A549 (cell line): ENCODE results near the gene GALR3. TPM values are rescaled to one million over a fixed set of nuclear protein-coding genes. Genes with fewer than 3 reads are reported as not detected.

ENCODE experiments used
- ATAC-seq, 2 experiments: fragments of 200-7000 bp in 1 of 2; fragments of >200 bp in 1 of 2; cut with Nextera tagmentation in 1 of 2; cut with Tn5 transposase in 1 of 2; 3 replicates each; pipeline versions ENCODE4 v1.8.0 to v1.9.1; 2018 to 2020; ENCODE audit warnings: mild to moderate bottlenecking in 1 of 2, moderate library complexity in 1 of 2
- CTCF ChIA-PET: fragments of 300-600 bp; sonication (Branson Sonifier 250); formaldehyde crosslinking; extraction: SDS; loops from one replicate; lab custom pipeline; 2021; ENCODE audit warnings: antibody characterized with exemption, inconsistent platforms; lab: Yijun Ruan, JAX
- POLR2A ChIA-PET: fragments of 350-600 bp; formaldehyde crosslinking; extraction: SDS; loops from one replicate; lab custom pipeline; 2021; ENCODE audit warnings: antibody characterized with exemption, inconsistent platforms; lab: Yijun Ruan, JAX
- DNase-seq, 2 experiments: peaks; one replicate each; pipeline versions ENCODE4 v3.0.0 to v3.0.0-alpha.2; 2011 to 2016; ENCODE audit warnings: low read depth in 1 of 2, low spot score in 1 of 2
- FAIRE-seq: peaks from 2 replicates; lab custom pipeline; 2011; peaks lifted over from hg19 to GRCh38; lab: Jason Lieb, UNC
- H3K27ac ChIP-seq, 2 experiments: fragments of >200 bp; sonication (Bioruptor Twin); formaldehyde crosslinking; 3 replicates each; pipeline ENCODE4 v1.5.1; 2016 to 2017
- H3K4me1 ChIP-seq: fragments of >200 bp; sonication (Bioruptor Twin); formaldehyde crosslinking; 3 replicates; pipeline ENCODE4 v1.6.1; 2016
- H3K4me2 ChIP-seq: fragments of >200 bp; sonication (Bioruptor Twin); formaldehyde crosslinking; 3 replicates; pipeline ENCODE4 v1.6.1; 2016
- H3K4me3 ChIP-seq: fragments of >200 bp; sonication (Bioruptor Twin); formaldehyde crosslinking; 3 replicates; pipeline ENCODE4 v1.5.1; 2016
- H3K9me3 ChIP-seq: fragments of >200 bp; sonication (Bioruptor Twin); formaldehyde crosslinking; 3 replicates; pipeline ENCODE4 v1.6.1; 2016
- CBX2 ChIP-seq: fragments of 200-600 bp; sonication (generic); IDR thresholded peaks from 2 replicates; pipeline ENCODE4 v1.6.1; 2016; ENCODE audit warnings: low read depth, mild to moderate bottlenecking, borderline replicate concordance
- CBX8 ChIP-seq: fragments of 200-600 bp; sonication (generic); IDR thresholded peaks from 2 replicates; pipeline ENCODE4 v1.6.1; 2016
- CHD2 ChIP-seq: fragments of 150-350 bp; IDR thresholded peaks from 2 replicates; pipeline ENCODE4 v1.6.1; 2014; ENCODE audit warnings: low read length; ENCODE audit not compliant: partially characterized antibody
- EHMT2 ChIP-seq: fragments of 200-600 bp; sonication (generic); IDR thresholded peaks from 2 replicates; pipeline ENCODE4 v1.6.1; 2016; ENCODE audit warnings: antibody characterized with exemption, low read depth, mild to moderate bottlenecking, moderate library complexity
- ESRRA ChIP-seq: fragments of 150-350 bp; IDR thresholded peaks from 2 replicates; pipeline ENCODE4 v1.6.1; 2014; ENCODE audit warnings: mild to moderate bottlenecking, low read length, borderline replicate concordance
- FOSL2 ChIP-seq, 2 experiments: fragments of 450-650 bp in 1 of 2; fragments of >200 bp in 1 of 2; sonication (Bioruptor Twin) in 1 of 2; formaldehyde crosslinking; IDR thresholded peaks; 2 replicates each; pipeline versions ENCODE4 v1.5.0 to v1.6.1; 2016 to 2020; ENCODE audit warnings: mild to moderate bottlenecking in 1 of 2, moderate library complexity in 1 of 2
- FOXS1 ChIP-seq: fragments of 250-450 bp; sonication (Bioruptor Pico); IDR thresholded peaks from 2 replicates; pipeline ENCODE4 v1.5.0; 2020; ENCODE audit warnings: mild to moderate bottlenecking, moderate library complexity
- JUN ChIP-seq, 2 experiments: fragments of >200 bp; sonication (Bioruptor Twin); formaldehyde crosslinking; IDR thresholded peaks; 2 replicates in 1 of 2; 3 replicates in 1 of 2; pipeline ENCODE4 v1.6.1; 2016 to 2017
- KDM1A ChIP-seq: fragments of 200-600 bp; sonication (generic); IDR thresholded peaks from 2 replicates; pipeline ENCODE4 v1.6.1; 2016; ENCODE audit warnings: low read depth, mild to moderate bottlenecking
- NFE2L2 ChIP-seq: fragments of 150-350 bp; conservative IDR thresholded peaks from 2 replicates; pipeline ENCODE4 v1.6.1; 2014; ENCODE audit warnings: low read length
- NR3C1 ChIP-seq: fragments of >200 bp; sonication (Bioruptor Twin); formaldehyde crosslinking; IDR thresholded peaks from 3 replicates; pipeline ENCODE4 v1.6.1; 2017
- POLR2A ChIP-seq: IDR thresholded peaks from 2 replicates; pipeline ENCODE4 v1.6.1; 2012; ENCODE audit warnings: mild to moderate bottlenecking, low read length
- POLR2AphosphoS2 ChIP-seq: conservative IDR thresholded peaks from 2 replicates; pipeline ENCODE4 v1.6.1; 2012; ENCODE audit warnings: low read length, improper control_type of control experiment, inconsistent platforms
- RARB ChIP-seq: fragments of 250-450 bp; sonication (Bioruptor Pico); IDR thresholded peaks from 2 replicates; pipeline ENCODE4 v1.8.0; 2021; ENCODE audit warnings: mild to moderate bottlenecking, moderate library complexity
- RCOR1 ChIP-seq: fragments of 150-350 bp; IDR thresholded peaks from 2 replicates; pipeline ENCODE4 v1.6.1; 2014; ENCODE audit warnings: antibody characterized with exemption, low read length, low read depth
- RFX5 ChIP-seq: fragments of 450-650 bp; IDR thresholded peaks from 2 replicates; pipeline ENCODE4 v1.7.1; 2014; ENCODE audit warnings: antibody characterized with exemption, mild to moderate bottlenecking, moderate library complexity
- SMC3 ChIP-seq: fragments of >200 bp; sonication (Bioruptor Twin); formaldehyde crosslinking; IDR thresholded peaks from 3 replicates; pipeline ENCODE4 v1.6.1; 2018; ENCODE audit warnings: inconsistent platforms
- TP53 ChIP-seq: fragments of 250-450 bp; sonication (Bioruptor Pico); IDR thresholded peaks from 2 replicates; pipeline ENCODE4 v1.5.0; 2021; ENCODE audit warnings: mild to moderate bottlenecking, moderate library complexity
- ZC3H11A ChIP-seq: fragments of 450-650 bp; IDR thresholded peaks from 2 replicates; pipeline ENCODE4 v1.6.1; 2014; ENCODE audit warnings: antibody characterized with exemption, mild to moderate bottlenecking
- ZSCAN20 ChIP-seq: fragments of 250-450 bp; sonication (Bioruptor Pico); IDR thresholded peaks from 2 replicates; pipeline ENCODE4 v1.8.0; 2022; ENCODE audit warnings: mild to moderate bottlenecking, moderate library complexity
- WGBS: methylation state at CpG from one replicate; pipeline ENCODE4 v1.1.6; 2017; ENCODE audit errors: missing lambda C conversion rate; 5-methylcytosine and 5-hydroxymethylcytosine counted together
- polyA plus RNA-seq, 4 experiments: library from polyadenylated mRNA; depleted of rRNA in 3 of 4; stranded (reverse); fragments of >200 nt; fragmentation: RNase III in 1 of 4; extraction: RNeasy Plus Mini Kit Qiagen cat#74134 plus additional on column Dnase treatment in 1 of 4; gene quantifications; 2 replicates in 3 of 4; 3 replicates in 1 of 4; pipeline ENCODE4 v1.2.3, GENCODE V29; 2011 to 2017
- TF ChIP-seq, protein P1 (sequence below): fragments of >200 bp; sonication (Bioruptor Twin); formaldehyde crosslinking; IDR thresholded peaks from 3 replicates; pipeline ENCODE4 v1.5.1; 2016
- TF ChIP-seq, protein P2 (sequence below): fragments of 450-650 bp; IDR thresholded peaks from 2 replicates; pipeline ENCODE4 v1.6.1; 2014; ENCODE audit warnings: antibody characterized with exemption
- TF ChIP-seq, protein P3 (sequence below): fragments of 250-450 bp; sonication (Bioruptor Pico); IDR thresholded peaks from 2 replicates; pipeline ENCODE4 v1.5.0; 2020; ENCODE audit warnings: low read depth, mild to moderate bottlenecking, moderate library complexity
- TF ChIP-seq, protein P4 (sequence below): fragments of >200 bp; sonication (Bioruptor Twin); formaldehyde crosslinking; IDR thresholded peaks from 3 replicates; pipeline ENCODE4 v1.6.1; 2016
- TF ChIP-seq, protein P5 (sequence below): fragments of >200 bp; sonication (Bioruptor Twin); formaldehyde crosslinking; IDR thresholded peaks from 2 replicates; pipeline ENCODE4 v1.6.1; 2016
- TF ChIP-seq, protein P6 (sequence below): fragments of 200-600 bp; sonication (generic); IDR thresholded peaks from 2 replicates; pipeline ENCODE4 v1.6.1; 2016; ENCODE audit warnings: antibody characterized with exemption, mild to moderate bottlenecking, moderate library complexity
- TF ChIP-seq, protein P7 (sequence below): IDR thresholded peaks from 2 replicates; pipeline ENCODE4 v1.6.1; 2012; ENCODE audit warnings: low read depth, borderline replicate concordance

The GALR3 gene
- polyA plus RNA-seq, 2 of the 4 experiments (the other 2 are of a cell fraction), result not detected

DNA sequence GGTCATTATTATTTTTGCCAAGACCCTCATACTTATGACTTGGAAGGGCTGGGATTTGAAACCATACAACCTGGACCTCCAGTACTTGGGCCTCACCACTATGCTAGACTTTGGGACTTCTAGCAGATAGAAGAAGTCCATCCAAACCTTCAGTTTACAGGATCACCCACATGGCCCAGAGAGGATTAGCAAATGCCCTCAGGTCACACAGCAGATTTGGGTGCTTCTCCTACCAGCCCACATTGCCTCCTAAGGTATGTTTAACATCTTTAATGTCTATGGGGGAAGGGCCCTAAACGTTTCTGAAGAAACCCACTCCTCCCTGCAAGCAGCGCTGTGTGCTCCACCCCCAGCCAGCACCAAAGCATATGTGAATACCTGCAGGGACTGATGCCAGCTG, 32.9 kb upstream of the GALR3 start:
- Histone ChIP-seq H3K9me3 (no peaks in the 10 kb centered on the region), H3K4me2 (no peak overlapping the region), H3K27ac (no peak overlapping the region)
- CTCF ChIA-PET, result interaction anchor here (8.9 kb wide), 1 partner anchor 147 kb away, joined by 102 read pairs; no protein-coding TSS in a partner anchor
- FAIRE-seq, result no peak
- TF ChIP-seq, protein P1, sequence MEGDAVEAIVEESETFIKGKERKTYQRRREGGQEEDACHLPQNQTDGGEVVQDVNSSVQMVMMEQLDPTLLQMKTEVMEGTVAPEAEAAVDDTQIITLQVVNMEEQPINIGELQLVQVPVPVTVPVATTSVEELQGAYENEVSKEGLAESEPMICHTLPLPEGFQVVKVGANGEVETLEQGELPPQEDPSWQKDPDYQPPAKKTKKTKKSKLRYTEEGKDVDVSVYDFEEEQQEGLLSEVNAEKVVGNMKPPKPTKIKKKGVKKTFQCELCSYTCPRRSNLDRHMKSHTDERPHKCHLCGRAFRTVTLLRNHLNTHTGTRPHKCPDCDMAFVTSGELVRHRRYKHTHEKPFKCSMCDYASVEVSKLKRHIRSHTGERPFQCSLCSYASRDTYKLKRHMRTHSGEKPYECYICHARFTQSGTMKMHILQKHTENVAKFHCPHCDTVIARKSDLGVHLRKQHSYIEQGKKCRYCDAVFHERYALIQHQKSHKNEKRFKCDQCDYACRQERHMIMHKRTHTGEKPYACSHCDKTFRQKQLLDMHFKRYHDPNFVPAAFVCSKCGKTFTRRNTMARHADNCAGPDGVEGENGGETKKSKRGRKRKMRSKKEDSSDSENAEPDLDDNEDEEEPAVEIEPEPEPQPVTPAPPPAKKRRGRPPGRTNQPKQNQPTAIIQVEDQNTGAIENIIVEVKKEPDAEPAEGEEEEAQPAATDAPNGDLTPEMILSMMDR, result no peak
- TF ChIP-seq ZC3H11A (no peak), NR3C1 (no peak), CHD2 (no peak), NFE2L2 (no peak), JUN (IDR thresholded peaks at IDR 0.05) (no peak), POLR2AphosphoS2 (no peak), ESRRA (no peak), EHMT2 (no peak), RCOR1 (no peak), KDM1A (no peak), TP53 (CRISPR knock-in tag) (no peak)
- TF ChIP-seq, protein P2, sequence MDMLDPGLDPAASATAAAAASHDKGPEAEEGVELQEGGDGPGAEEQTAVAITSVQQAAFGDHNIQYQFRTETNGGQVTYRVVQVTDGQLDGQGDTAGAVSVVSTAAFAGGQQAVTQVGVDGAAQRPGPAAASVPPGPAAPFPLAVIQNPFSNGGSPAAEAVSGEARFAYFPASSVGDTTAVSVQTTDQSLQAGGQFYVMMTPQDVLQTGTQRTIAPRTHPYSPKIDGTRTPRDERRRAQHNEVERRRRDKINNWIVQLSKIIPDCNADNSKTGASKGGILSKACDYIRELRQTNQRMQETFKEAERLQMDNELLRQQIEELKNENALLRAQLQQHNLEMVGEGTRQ, result no peak
- TF ChIP-seq, protein P3, sequence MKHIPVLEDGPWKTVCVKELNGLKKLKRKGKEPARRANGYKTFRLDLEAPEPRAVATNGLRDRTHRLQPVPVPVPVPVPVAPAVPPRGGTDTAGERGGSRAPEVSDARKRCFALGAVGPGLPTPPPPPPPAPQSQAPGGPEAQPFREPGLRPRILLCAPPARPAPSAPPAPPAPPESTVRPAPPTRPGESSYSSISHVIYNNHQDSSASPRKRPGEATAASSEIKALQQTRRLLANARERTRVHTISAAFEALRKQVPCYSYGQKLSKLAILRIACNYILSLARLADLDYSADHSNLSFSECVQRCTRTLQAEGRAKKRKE (CRISPR knock-in tag), result no peak
- TF ChIP-seq, protein P4, sequence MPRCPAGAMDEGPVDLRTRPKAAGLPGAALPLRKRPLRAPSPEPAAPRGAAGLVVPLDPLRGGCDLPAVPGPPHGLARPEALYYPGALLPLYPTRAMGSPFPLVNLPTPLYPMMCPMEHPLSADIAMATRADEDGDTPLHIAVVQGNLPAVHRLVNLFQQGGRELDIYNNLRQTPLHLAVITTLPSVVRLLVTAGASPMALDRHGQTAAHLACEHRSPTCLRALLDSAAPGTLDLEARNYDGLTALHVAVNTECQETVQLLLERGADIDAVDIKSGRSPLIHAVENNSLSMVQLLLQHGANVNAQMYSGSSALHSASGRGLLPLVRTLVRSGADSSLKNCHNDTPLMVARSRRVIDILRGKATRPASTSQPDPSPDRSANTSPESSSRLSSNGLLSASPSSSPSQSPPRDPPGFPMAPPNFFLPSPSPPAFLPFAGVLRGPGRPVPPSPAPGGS, result no peak
- TF ChIP-seq, protein P5, sequence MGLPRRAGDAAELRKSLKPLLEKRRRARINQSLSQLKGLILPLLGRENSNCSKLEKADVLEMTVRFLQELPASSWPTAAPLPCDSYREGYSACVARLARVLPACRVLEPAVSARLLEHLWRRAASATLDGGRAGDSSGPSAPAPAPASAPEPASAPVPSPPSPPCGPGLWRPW, result no peak
- TF ChIP-seq, protein P6, sequence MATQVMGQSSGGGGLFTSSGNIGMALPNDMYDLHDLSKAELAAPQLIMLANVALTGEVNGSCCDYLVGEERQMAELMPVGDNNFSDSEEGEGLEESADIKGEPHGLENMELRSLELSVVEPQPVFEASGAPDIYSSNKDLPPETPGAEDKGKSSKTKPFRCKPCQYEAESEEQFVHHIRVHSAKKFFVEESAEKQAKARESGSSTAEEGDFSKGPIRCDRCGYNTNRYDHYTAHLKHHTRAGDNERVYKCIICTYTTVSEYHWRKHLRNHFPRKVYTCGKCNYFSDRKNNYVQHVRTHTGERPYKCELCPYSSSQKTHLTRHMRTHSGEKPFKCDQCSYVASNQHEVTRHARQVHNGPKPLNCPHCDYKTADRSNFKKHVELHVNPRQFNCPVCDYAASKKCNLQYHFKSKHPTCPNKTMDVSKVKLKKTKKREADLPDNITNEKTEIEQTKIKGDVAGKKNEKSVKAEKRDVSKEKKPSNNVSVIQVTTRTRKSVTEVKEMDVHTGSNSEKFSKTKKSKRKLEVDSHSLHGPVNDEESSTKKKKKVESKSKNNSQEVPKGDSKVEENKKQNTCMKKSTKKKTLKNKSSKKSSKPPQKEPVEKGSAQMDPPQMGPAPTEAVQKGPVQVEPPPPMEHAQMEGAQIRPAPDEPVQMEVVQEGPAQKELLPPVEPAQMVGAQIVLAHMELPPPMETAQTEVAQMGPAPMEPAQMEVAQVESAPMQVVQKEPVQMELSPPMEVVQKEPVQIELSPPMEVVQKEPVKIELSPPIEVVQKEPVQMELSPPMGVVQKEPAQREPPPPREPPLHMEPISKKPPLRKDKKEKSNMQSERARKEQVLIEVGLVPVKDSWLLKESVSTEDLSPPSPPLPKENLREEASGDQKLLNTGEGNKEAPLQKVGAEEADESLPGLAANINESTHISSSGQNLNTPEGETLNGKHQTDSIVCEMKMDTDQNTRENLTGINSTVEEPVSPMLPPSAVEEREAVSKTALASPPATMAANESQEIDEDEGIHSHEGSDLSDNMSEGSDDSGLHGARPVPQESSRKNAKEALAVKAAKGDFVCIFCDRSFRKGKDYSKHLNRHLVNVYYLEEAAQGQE, result no peak
- TF ChIP-seq, all 56 proteins: peak for 0
- POLR2A ChIA-PET, result no interaction called here
- ATAC-seq (no peak), DNase-seq (no peak)
- Histone ChIP-seq H3K4me1 (peaks cover under 1% of the 10 kb centered on the region; the same call in 2 of the 3 replicates), H3K4me3 (no peak overlapping the region)
- WGBS, result 60% methylated on average over 2 of the region's 2 CpGs

DNA sequence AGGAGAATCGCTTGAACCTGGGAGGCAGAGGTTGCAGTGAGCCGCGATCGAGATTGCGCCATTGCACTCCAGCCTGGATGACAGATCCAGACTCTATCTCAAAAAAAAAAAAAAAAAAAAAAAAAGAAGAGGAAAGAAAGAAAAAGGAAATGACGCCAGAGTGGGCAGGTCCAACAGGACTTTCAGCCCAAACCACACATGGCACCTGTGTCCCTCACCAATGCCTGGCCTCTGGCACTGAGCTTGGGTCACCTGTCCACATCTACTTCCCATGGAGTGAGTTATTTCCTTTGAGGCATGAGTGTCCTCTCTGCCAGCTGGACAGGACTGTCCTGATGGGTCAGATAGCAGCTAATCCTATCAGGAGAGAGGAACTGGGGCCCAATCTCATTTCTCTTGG, 30.7 kb upstream of the GALR3 start:
- WGBS, result 92% methylated on average over 6 of the region's 6 CpGs
- Histone ChIP-seq H3K4me3 (no peak overlapping the region), H3K4me2 (no peak overlapping the region), H3K9me3 (no peaks in the 10 kb centered on the region), H3K4me1 (no peaks in the 10 kb centered on the region), H3K27ac (no peak overlapping the region)
- DNase-seq (no peak), FAIRE-seq (no peak), ATAC-seq (no peak)
- CTCF ChIA-PET, result interaction anchor here (0.6 to 8.9 kb wide), 27 partner anchors 8 to 554 kb away, joined by 3 to 102 read pairs (median 4); partner anchors contain the start of gene NOL12
- POLR2A ChIA-PET, result interaction anchor here (0.5 to 1.2 kb wide), 3 partner anchors 106 to 232 kb away, joined by 3 read pairs; partner anchors contain the start of genes GGA1 and NOL12
- TF ChIP-seq CBX2, result no peak
- no peak for TF ChIP-seq FOXS1 (CRISPR knock-in tag)
- TF ChIP-seq, protein P7, sequence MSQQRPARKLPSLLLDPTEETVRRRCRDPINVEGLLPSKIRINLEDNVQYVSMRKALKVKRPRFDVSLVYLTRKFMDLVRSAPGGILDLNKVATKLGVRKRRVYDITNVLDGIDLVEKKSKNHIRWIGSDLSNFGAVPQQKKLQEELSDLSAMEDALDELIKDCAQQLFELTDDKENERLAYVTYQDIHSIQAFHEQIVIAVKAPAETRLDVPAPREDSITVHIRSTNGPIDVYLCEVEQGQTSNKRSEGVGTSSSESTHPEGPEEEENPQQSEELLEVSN, result no peak
- no peak for TF ChIP-seq NR3C1
- TF ChIP-seq SMC3, result no peak
- TF ChIP-seq FOSL2 (IDR thresholded peaks at IDR 0.05), result no peak
- TF ChIP-seq FOSL2 (CRISPR knock-in tag; IDR thresholded peaks at IDR 0.05), result no peak
- TF ChIP-seq RFX5, result no peak
- TF ChIP-seq KDM1A, result no peak
- no peak for TF ChIP-seq POLR2A
- TF ChIP-seq ZSCAN20, result no peak
- TF ChIP-seq RARB, result no peak
- TF ChIP-seq, protein P2, result no peak
- TF ChIP-seq ESRRA, result no peak
- TF ChIP-seq CBX8, result no peak
